GM18867 (cell line): ENCODE data around the gene SPNS3.

Source experiments
- ATAC-seq: cut with Tn5 transposase; IDR thresholded peaks from one replicate; pipeline ENCODE4 v1.9.1; 2021; ENCODE audit warnings: mild to moderate bottlenecking, moderate library complexity; ENCODE audit not compliant: unreplicated experiment

SPNS3 gene

DNA sequence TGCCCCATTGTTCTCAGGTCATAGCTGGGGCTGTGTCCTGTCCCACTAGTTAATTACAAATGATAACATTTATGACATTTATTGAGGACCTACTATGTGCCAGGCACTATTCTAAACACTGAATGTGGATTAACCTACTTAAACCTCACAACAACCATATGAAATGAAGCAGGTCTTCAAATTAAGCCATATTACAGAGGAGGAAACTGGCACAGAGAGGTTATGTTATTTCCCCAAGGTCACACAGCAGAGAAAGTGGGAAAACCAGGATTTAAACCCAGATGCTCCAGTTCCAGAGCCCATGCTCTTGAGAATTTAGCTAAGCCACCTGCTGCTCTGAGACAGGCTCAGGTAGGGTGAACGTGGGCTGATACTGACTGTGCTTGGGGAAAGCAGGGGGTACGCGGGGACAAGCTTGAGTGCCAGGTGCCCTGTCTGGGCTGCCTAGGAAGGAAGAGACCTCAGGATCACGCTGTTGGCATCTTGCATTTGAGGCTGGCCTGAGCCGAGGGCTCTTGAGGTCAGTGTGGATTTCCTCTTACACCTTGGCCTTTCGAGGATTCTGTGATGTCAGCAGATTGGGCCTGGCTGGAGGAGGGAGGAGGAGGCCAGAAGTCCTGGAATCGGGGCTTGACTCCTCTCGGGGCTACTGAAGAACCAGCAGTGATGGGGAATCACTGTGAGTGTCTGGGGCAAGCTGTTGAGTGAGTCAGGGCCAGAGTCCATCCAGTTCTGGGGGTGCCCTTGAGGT lies 73.8 kb downstream of the SPNS3 start:
- ATAC-seq = no peak

DNA sequence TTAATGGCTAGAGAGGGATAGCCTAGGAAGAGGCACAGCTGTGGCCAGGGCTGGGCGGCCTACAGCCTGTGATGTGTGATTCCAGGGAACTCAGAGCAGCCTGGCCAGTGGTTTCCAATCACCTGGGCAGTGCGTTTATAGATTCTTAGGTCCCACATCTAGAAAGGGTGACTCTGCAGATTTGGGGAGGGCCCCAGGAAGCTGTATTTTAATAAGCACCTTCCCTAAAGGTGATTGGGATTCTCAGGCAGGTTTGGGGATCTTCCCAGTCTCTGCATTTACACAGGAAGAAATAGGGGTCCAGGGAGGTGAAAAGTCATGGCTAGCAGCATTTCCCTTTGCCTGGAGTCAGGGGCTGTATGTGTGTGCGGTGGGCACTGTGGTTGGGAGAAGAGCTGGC lies 74.5 kb downstream of the SPNS3 start:
- ATAC-seq = no peak

DNA sequence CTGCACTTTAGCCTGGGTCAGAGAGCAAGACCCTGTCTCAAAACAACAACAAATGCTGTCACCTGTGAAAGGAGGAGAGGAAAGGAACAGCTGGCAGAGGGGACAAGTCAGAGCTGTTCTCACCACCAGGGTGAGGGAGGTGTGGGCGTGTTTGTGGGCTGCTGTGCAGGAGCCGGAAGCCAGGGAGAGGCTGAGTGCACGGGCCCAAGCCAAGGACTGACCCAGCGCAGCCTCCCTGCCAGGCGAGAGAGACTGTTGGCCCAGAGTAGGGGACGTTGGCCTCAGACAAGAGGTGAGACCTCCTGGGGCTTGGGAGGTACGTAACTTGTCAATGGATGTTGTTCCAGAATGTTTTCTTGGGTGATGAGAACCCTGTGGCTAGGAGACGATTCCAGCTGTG lies 75.7 kb downstream of the SPNS3 start:
- ATAC-seq = no peak

DNA sequence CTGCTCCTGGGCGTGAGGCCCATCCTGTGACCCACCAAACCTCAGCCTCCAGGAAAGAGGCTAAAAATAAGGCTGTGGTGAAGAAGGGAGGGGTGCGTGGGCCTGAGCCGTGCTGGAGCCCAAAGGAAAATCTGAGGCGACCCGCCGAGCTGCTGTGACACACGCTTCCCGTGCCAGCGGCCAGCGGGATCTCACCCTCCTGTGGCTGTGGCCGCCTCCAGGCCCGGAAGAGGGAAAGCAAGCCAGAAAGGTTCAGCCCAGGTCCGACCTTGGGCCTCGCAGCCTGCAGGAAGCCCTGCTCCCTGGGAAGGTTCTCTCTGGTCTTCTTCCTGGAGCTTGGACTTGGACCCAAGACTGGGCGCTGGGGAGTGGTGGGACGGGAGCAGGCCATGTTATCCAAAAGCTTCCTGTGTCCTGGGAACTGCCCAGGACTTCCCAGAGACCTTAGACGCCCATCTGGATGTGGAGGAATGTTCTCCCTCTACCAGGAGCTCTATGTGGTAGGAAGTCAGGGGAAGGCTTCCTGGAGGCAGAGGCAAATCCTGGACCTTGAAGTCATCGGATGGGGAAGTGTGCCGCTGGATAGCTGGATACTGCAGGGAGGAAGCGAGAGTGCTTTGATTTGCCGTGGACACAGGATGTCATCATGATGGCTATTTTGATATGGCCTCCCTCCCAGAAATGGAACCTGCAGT lies 76.3 kb downstream of the SPNS3 start:
- ATAC-seq = no peak

DNA sequence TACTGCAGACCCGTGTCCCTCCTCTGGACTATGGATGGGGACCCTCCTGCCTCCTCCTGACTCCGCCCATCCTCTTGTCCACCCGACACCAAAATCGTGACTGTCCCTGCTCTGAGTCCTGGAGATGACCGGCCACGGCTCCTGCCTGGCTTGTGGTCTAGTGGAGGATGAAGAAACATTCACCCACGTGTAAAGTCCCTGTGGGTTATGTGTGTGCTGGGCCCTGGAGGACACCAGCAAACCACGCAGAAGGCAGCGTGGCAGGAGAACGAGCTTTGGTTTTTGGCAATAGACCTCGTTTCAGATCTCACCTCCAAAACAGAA lies 76.8 kb downstream of the SPNS3 start:
- no peak for ATAC-seq

DNA sequence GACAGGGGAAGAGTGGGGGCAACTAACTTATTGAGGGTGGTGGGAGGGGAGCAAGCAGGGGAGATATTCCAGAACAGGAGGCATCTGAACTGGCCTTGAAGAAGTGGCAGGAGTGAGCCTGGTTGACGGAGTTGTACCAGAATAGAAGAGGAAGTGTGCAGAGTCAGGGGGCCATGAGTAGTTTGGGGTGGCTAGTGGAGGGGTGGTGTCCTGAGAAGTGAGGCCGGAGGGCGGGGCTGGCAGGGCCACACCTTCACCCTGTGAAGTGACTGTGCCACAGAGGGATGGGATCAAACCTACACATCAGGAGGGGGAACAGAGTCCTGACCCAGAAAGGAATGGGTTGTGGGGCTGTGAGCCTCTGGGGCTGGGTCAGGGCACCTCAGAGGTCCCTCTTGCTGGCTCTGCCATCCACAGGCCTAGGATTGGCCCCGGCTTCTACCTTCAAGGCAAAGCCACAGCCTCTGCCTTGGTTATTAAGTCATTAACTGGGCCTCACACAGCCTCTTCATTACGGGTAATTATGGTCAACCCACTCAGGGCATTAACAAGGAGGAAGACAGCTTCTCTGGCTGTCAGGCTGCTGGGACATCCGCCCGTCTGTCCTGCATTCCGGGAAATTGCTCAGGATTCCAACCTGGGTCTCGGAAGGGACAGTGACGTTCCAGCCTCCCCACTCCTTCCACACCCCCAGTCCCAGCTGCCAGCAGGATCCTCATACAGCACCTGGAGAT lies 77.6 kb downstream of the SPNS3 start:
- no peak for ATAC-seq

DNA sequence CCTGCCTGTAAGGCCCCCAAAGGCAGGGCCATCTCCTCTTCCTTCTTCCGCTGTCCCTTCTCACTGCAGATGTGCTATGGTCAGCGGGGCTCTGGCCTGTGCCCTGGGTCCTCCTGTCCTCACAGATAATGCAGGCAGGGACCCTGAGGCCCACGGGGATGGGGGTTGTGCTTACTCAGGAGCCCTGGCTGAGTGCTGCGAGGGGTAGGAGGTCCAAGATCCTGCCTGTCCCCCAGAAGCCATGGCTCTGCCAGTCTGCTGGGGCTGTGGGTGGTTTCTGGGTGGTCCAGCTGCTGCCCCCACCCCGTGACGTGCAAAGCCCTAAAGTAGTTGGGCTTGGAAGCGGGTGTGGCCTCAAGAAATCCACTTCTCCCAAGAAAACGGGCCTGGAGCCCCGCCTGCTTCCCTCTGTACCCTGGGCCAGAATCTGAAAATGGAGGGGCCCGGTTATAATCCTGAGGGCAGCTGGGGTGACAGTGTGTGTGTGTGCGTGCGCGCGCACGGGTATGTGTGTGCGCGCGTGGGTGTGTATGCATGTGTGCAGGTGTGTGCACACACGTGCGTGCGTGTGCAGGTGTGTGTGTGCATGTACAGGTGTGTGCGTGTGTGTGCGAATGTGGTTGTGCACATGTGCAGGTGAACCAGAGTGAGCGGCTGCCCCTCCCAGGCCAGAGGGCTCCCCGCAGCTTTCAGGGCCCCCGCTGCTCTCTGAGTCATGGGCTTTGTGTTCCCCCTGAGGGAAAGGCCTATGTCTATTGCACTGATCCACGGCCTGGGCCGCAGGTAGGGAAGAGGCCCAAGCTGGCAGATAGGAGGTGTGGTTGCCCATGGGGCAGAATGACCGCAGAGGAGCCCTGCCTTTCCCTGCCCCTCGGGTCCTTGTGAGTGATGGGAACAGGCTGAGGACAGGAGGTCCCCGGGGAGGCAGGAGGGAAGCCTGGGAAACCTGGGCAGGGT lies 78.7 kb downstream of the SPNS3 start:
- no peak for ATAC-seq

DNA sequence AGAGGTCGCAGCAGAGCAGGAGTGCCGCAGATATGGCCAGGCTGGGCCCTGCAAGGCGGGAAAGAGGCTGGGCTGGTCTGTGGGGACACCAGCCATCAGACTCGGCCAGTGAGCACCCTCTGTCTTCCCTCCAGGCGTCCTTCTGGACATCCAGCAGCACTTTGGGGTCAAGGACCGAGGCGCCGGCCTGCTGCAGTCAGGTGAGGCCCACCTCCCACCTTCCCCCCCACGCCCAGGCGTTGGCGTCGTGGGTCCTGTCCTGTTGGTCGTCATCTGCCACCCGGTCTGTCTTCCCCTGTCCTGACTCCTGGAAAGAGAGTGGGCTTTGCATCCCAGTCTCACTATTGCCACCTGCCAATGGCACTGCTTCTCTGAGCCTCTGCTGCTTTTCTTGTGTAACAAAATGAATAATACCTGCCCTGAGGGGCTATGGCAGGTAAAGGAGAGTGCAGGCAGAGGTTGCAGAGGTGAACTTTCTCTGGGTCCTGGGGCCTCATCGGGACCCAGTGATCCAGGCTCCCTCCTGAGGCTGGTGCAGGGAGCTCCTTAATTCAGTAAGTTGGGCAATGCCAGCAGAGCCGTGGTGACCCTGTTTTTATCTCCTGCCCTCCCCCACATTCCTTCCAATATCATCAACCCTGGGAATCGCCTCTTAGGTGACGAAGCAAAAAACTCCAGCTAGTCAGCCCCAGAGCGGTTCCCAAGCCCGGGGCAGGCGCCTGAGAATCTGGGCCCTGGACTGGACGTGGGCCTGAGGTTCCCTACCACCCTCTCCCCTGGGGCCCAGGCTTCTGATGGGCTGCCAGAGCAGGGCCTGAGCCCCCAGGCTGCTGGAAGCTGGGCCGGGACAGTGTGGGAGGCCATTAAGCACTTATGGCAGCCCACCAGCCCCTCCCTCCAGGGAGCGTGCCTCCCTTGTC lies 79.6 kb downstream of the SPNS3 start:
- ATAC-seq = no peak

DNA sequence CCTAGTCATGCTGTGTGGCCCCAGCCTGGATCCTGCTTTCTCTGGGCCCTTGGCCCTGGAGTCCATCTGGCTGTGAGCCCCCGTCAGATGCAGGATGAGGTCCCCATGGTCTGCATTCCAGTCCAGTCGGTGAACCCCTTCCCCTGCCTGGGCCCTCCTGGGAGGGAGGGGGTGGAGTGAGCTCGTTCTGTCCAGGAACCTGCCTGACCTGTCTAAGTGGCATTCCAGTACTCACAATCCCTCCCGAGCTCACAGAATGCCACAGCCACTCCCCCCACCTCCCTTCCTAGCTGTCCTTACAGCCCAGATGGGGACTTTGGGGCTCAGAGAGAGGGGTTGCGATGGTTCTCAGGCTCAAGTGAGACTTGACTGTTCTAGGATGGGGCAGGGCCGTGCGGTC lies 80.5 kb downstream of the SPNS3 start:
- no peak for ATAC-seq

DNA sequence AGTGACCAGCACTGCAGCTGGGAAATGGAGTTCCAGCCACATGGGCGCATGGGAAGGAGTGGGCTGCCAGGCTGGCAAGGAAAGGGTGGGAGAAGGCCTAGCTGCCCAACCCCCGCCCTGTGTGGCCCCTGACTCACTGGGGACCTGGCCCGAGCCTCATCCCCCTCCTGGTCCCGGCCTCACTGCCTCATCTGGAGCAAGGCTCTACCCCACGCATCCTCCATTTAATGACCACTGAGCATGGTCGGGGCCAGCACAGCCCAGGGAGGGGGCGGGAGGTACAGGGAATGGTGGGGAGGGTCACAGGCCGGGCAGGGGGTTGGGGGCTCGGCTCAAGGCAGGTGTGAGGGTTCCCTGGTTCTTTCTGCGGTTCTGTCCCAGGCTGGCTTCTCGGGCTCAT lies 81.0 kb downstream of the SPNS3 start:
- no peak for ATAC-seq

DNA sequence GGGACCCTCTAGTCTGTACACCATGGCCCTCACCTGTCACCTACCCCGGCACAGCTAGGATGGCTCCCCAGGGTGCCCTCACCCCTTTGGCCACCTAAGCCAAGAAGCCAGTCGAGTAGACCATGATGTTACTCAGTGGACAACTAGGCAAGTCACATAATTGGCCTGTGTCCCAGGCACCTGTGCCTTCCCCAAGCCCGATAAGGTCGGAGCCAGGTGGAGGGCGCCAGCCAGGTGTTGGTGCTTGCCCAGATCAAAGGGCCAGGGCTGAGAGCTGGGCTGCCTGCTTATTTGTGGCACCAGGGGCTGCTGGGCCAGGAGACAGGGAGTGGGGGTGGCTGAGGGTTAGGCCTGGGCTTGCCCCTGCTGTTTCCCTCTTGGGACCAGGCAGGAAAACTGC lies 81.8 kb downstream of the SPNS3 start:
- ATAC-seq = no peak

DNA sequence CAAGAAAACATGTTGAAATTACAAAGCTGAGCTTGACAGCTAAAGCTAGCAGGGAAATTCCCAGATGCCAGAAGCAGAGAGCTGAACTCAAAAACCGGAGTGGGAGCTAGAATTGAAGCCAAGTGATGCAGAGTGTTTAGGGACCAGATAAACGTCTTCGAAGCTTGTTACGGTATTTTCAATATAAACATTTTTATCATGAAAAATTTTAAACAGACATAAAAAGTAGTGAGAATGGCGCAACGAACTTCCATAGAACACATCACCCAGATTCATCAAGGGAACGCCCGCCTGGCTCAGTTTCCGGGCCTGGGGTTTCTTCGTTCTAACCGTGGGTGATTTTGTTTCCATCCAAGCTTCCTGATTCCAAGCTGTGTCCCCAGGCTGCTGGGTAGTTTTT lies 83.0 kb downstream of the SPNS3 start:
- no peak for ATAC-seq

DNA sequence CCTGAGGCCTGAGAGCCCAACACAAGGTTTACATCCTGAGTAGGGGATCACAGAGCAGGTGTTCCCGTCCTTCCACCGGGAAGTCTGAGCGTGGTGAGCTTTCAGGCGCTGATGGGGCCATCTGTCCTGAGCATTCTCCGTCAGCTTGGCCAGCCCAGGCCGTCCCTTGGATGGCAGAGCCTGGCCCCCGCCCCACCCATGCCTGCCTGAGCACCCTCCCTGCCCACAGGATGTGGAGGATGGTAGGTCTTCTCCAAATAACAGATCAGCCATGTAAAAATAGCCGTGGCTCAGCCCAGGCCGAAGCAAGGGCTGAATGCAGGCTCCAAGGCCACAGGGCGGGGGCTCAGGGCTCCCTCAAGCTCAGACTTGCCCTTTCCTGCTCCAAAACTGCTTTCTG lies 85.2 kb downstream of the SPNS3 start:
- no peak for ATAC-seq

DNA sequence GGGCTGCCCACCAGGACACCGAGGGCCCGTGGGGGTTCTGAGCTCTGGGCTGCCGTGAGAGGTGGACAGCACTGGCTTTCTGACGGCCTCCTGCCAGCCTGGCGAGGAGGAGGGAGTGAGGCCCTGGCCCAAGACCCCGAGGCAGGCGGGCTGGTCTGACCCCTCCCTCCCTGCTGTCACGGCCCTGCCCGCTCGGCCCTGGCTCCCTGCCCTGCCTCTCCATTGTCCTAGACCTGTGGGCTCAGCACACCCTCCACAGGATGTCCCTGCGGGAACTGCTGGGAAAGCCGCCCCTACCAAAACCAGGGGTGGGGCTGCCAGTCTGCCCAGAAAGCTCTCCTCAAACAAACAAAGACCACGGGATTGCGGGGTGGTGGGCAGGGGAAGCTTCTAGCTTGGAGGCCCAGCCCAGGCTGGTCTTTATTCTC lies 85.6 kb downstream of the SPNS3 start:
- ATAC-seq = no peak

DNA sequence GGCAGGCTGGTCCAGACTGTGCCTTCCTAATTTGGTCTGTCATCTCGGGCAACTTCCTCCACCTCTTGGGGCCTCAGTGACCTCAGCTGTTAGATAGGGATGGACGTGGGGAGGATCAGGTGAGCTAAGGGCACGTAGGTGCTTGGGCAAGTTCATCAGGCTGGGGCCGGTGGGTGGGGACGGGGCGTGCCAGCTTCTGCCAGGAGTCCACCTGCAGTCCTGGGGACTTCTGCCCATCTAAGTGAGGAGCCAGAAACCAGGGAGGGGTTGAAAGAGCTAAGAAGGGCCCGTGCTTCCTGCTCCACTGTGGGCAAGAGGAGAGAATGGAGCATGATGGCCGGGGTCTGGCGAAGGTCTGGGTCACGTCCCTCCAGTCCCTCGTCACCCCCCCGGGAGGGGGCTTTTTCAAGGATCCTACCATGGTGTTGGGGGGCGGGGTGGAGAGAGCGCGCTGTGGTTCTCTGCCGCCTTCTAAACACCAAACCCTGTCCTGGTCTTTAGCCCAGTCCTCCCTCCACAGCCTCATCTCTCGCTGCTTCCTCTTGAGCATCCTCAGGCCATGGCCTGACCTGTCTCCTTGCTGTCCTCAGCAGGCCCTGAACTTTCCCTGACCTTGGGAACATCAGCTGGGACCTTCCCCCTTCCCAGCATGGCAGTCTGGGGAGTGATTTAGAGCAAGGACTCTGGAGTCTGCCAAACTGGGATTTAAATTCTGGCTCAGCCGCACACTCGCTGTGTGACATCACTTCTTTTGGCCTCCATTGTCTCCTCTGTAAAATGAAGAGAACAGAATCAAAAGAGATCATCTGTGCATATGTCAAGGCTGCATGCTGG lies 86.5 kb downstream of the SPNS3 start:
- ATAC-seq = no peak

DNA sequence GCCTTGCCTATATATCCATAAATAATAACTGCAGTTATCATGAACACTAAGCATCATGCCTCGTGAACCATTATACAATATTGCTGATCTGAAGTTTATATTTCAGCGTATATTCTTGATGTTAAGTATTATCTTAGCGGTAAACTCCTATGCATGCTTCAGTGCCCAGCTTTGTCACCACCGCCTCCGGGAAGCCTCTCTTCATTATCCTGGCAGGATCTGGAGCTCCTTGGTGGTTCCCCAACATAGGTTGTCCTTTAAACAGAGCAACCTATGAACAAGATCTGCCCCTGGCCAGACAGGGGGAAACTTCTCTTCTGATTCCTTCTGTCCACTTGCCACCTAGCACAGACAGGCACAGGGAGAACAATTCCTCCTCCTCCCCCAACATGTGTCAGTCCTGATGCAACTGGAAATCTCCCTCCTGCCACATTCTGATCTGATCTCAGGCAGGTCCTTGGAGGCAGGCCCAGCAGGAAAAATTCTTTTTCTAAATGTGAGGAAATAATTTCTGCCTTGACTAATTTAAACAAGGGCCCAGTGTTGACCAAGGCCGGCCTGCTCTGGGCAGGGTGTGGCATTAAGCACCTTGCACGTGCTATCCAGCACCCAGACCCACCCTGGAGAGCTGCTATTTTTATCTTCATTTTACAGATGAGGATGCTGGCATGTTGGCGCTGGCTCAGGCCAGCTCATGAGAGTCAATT lies 87.3 kb downstream of the SPNS3 start:
- no peak for ATAC-seq

DNA sequence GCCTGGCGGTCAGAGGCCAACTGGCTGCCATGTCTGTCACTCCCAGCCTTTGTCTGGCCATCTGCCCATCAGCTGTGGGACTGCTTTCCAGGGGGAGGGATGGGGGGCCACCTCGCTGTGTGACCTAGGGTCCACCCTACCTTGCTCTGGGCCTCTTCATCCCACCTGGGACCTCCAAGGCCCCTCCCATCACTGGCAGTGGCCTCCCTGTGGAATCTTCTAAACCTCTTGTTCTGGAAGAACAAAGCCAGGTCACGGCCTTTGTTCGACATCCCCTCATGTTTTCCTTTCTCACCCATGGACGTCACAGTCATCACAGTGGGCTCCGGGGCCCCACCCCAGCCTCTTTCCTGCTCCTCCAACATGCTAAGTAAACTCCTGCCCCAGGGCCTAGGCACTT lies 88.9 kb downstream of the SPNS3 start:
- no peak for ATAC-seq

DNA sequence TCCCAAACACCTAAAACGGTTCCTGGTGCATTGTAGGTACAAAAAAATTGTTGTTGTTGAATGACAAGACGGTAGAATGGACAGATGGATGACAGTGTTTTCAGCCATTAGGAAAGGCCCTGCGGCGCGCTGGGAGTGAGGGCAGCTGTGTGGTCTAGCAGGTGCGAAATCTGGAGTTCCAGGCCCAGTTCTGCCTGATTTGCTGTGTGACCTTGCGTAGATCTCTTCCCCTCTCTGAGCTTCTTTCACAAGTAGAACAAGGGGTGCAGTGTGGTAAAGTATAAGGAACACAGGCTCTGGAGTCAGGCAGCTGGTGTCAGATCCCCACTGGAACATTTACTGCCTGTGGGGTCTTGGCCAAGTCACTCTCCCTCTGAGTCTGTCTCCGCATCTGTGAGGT lies 90.2 kb downstream of the SPNS3 start:
- no peak for ATAC-seq
